SK-N-SH (cell line): ENCODE measurements around the gene GPRASP2. TPM values are rescaled to one million over a fixed set of nuclear protein-coding genes. Genes with fewer than 3 reads are reported as not detected.
A peak's percentile ranks its signal among the peaks of the same experiment; 100 is the strongest.

Experiments used
- CTCF ChIA-PET: fragments of 300-600, 350-600 bp; formaldehyde crosslinking; extraction: SDS; loops from one replicate; lab custom pipeline; 2021; lab: Yijun Ruan, JAX
- POLR2A ChIA-PET: fragments of 350-600 bp; sonication (Branson Sonifier 250); formaldehyde crosslinking; extraction: SDS; loops from one replicate; lab custom pipeline; 2020; ENCODE audit warnings: antibody characterized with exemption, inconsistent platforms; lab: Yijun Ruan, JAX
- DNase-seq: peaks from one replicate; pipeline ENCODE4 v3.0.0; 2012
- H2AFZ ChIP-seq: fragments of 200-600 bp; sonication (generic); 2 replicates; pipeline ENCODE4 v1.8.1; 2016; ENCODE audit warnings: antibody characterized with exemption, mild to moderate bottlenecking, low read depth
- H3F3A ChIP-seq: fragments of 200-600 bp; sonication (generic); replicated peaks from 2 replicates; pipeline ENCODE3; 2016; ENCODE audit warnings: antibody characterized with exemption, mild to moderate bottlenecking; ENCODE audit not compliant: insufficient read depth
- H3K27ac ChIP-seq, 2 experiments: fragments of 200-500 bp in 1 of 2; fragments of 200-600 bp in 1 of 2; sonication (Bioruptor generic) in 1 of 2; sonication (generic), shearing (Covaris generic) in 1 of 2; 2 replicates each; pipeline versions ENCODE4 v1.5.1 to v1.6.1; 2014 to 2016; ENCODE audit warnings: low read depth in 2 of 2, inconsistent platforms in 1 of 2, low read length in 1 of 2, mild to moderate bottlenecking in 1 of 2, mixed read lengths in 1 of 2
- H3K27me3 ChIP-seq: fragments of 200-600 bp; sonication (generic), shearing (Covaris generic); 2 replicates; pipeline ENCODE4 v1.6.1; 2016; ENCODE audit warnings: mixed run types; ENCODE audit not compliant: insufficient read depth
- H3K36me3 ChIP-seq, 2 experiments: fragments of 200-500 bp in 1 of 2; fragments of 200-600 bp in 1 of 2; sonication (Bioruptor generic) in 1 of 2; sonication (generic) in 1 of 2; replicated peaks in 1 of 2; 2 replicates each; pipeline versions ENCODE3 to v1.5.1; 2014 to 2016; ENCODE audit warnings: low read length in 1 of 2, mild to moderate bottlenecking in 1 of 2; ENCODE audit not compliant: insufficient read depth in 2 of 2, control insufficient read depth in 1 of 2
- H3K4me1 ChIP-seq, 2 experiments: fragments of 200-500 bp in 1 of 2; fragments of 200-600 bp in 1 of 2; sonication (Bioruptor generic) in 1 of 2; sonication (generic), shearing (Covaris generic) in 1 of 2; 2 replicates each; pipeline versions ENCODE4 v1.5.1 to v1.6.1; 2014 to 2016; ENCODE audit warnings: low read depth in 1 of 2, low read length in 1 of 2, mixed run types in 1 of 2; ENCODE audit not compliant: insufficient read depth in 2 of 2, control insufficient read depth in 1 of 2
- H3K4me2 ChIP-seq: fragments of 200-600 bp; sonication (generic), shearing (Covaris generic); 2 replicates; pipeline ENCODE4 v1.6.1; 2017; ENCODE audit warnings: mixed run types
- H3K4me3 ChIP-seq, 2 experiments: fragments of 200-500 bp in 1 of 2; fragments of 200-600 bp in 1 of 2; sonication (Bioruptor generic) in 1 of 2; sonication (generic), shearing (Covaris generic) in 1 of 2; 2 replicates each; pipeline versions ENCODE4 v1.5.1 to v1.8.1; 2014 to 2016; ENCODE audit warnings: low read depth in 2 of 2, inconsistent platforms in 1 of 2, low read length in 1 of 2, mild to moderate bottlenecking in 1 of 2, mixed read lengths in 1 of 2, moderate library complexity in 1 of 2
- H3K79me2 ChIP-seq: fragments of 200-600 bp; sonication (generic); 2 replicates; pipeline ENCODE4 v1.8.1; 2017; ENCODE audit warnings: mild to moderate bottlenecking; ENCODE audit not compliant: insufficient read depth
- H3K9ac ChIP-seq: fragments of 200-600 bp; sonication (generic); 2 replicates; pipeline ENCODE4 v1.6.1; 2017; ENCODE audit warnings: mixed run types
- H3K9me2 ChIP-seq: fragments of 200-600 bp; sonication (generic); 2 replicates; pipeline ENCODE4 v1.6.1; 2017; ENCODE audit warnings: mixed run types
- H3K9me3 ChIP-seq: fragments of 200-600 bp; sonication (generic); 2 replicates; pipeline ENCODE4 v1.6.1; 2017; ENCODE audit warnings: mixed run types, mild to moderate bottlenecking, moderate library complexity
- H4K20me1 ChIP-seq: fragments of 200-600 bp; sonication (generic); 2 replicates; pipeline ENCODE4 v1.6.1; 2017; ENCODE audit warnings: mild to moderate bottlenecking, mixed run types; ENCODE audit not compliant: insufficient read depth
- EP300 ChIP-seq, 2 experiments: IDR thresholded peaks; 2 replicates each; pipeline versions ENCODE4 v1.4.0 to v1.6.1; 2012; ENCODE audit warnings: borderline replicate concordance in 1 of 2, low read depth in 1 of 2, low read length in 1 of 2
- FOSL2 ChIP-seq: IDR thresholded peaks from 2 replicates; pipeline ENCODE4 v1.4.0; 2012; ENCODE audit warnings: low read depth, mild to moderate bottlenecking, moderate library complexity, borderline replicate concordance
- FOXM1 ChIP-seq: IDR thresholded peaks from 2 replicates; pipeline ENCODE4 v1.4.0; 2012; ENCODE audit warnings: low read depth, mild to moderate bottlenecking
- IRF3 ChIP-seq: fragments of 150-350 bp; IDR thresholded peaks from 2 replicates; pipeline ENCODE4 v1.6.1; 2016; ENCODE audit warnings: mild to moderate bottlenecking, low read depth, low read length
- NRF1 ChIP-seq: IDR thresholded peaks from 2 replicates; pipeline ENCODE4 v1.6.1; 2012; ENCODE audit warnings: low read depth, mild to moderate bottlenecking, low read length
- POLR2AphosphoS5 ChIP-seq: IDR thresholded peaks from 2 replicates; pipeline ENCODE4 v1.6.1; 2012; ENCODE audit warnings: low read depth, low read length
- RXRA ChIP-seq: IDR thresholded peaks from 2 replicates; pipeline ENCODE4 v1.4.0; 2012; ENCODE audit warnings: low read depth, mild to moderate bottlenecking, borderline replicate concordance
- SIN3A ChIP-seq: IDR thresholded peaks from 2 replicates; pipeline ENCODE4 v1.6.1; 2012; ENCODE audit warnings: low read depth, mild to moderate bottlenecking, low read length, moderate library complexity, borderline replicate concordance
- SMC3 ChIP-seq: IDR thresholded peaks from 2 replicates; pipeline ENCODE4 v1.6.1; 2012; ENCODE audit warnings: low read depth, low read length, improper control_type of control experiment
- TAF1 ChIP-seq: IDR thresholded peaks from 2 replicates; pipeline ENCODE4 v1.6.1; 2012; ENCODE audit warnings: low read depth, mild to moderate bottlenecking, low read length, moderate library complexity, borderline replicate concordance
- USF2 ChIP-seq: fragments of 150-350 bp; IDR thresholded peaks from 2 replicates; pipeline ENCODE4 v1.6.1; 2017; ENCODE audit warnings: antibody characterized with exemption, low read length, low read depth, borderline replicate concordance
- YY1 ChIP-seq: IDR thresholded peaks from 2 replicates; pipeline ENCODE4 v1.4.0; 2012; ENCODE audit warnings: low read depth, mild to moderate bottlenecking
- WGBS: methylation state at CpG from one replicate; pipeline ENCODE4 v1.1.6; 2017; ENCODE audit warnings: low lambda C conversion rate; 5-methylcytosine and 5-hydroxymethylcytosine counted together
- polyA plus RNA-seq, 3 experiments: library from polyadenylated mRNA; depleted of rRNA; stranded (reverse); fragments of >200 nt; gene quantifications; 2 replicates each; pipeline ENCODE4 v1.2.3, GENCODE V29; 2012
- TF ChIP-seq, protein P1 (sequence below): IDR thresholded peaks from 2 replicates; pipeline ENCODE4 v1.4.0; 2012; ENCODE audit warnings: low read depth, borderline replicate concordance
- TF ChIP-seq, protein P2 (sequence below): IDR thresholded peaks from 2 replicates; pipeline ENCODE4 v1.6.1; 2012; ENCODE audit warnings: mild to moderate bottlenecking, low read depth, low read length, moderate library complexity

The GPRASP2 gene
- polyA plus RNA-seq, 1 of the 3 experiments (the other 2 are of a cell fraction), result 12.3 TPM

GRCh38 chrX:102708900-102709299, 3.3 kb upstream of the GPRASP2 start (continued):
- TF ChIP-seq, protein P1, sequence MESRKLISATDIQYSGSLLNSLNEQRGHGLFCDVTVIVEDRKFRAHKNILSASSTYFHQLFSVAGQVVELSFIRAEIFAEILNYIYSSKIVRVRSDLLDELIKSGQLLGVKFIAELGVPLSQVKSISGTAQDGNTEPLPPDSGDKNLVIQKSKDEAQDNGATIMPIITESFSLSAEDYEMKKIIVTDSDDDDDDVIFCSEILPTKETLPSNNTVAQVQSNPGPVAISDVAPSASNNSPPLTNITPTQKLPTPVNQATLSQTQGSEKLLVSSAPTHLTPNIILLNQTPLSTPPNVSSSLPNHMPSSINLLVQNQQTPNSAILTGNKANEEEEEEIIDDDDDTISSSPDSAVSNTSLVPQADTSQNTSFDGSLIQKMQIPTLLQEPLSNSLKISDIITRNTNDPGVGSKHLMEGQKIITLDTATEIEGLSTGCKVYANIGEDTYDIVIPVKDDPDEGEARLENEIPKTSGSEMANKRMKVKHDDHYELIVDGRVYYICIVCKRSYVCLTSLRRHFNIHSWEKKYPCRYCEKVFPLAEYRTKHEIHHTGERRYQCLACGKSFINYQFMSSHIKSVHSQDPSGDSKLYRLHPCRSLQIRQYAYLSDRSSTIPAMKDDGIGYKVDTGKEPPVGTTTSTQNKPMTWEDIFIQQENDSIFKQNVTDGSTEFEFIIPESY, result no peak
- TF ChIP-seq RXRA, result no peak
- no peak for TF ChIP-seq SIN3A
- TF ChIP-seq IRF3, result no peak
- TF ChIP-seq FOSL2, result no peak
- no peak for TF ChIP-seq USF2
- TF ChIP-seq POLR2AphosphoS5, result no peak
- TF ChIP-seq TAF1, result no peak
- no peak for TF ChIP-seq SMC3
- TF ChIP-seq FOXM1, result no peak
- TF ChIP-seq YY1, result no peak
- TF ChIP-seq, all 33 proteins: peak for 0

GRCh38 chrX:102711872-102712215, 404 bp upstream of the GPRASP2 start:
- H3F3A ChIP-seq, result no peaks in the 10 kb centered on the region
- peaks cover 12% of the 10 kb centered on the region; the same call in 1 of the 2 replicates for H3K27me3 ChIP-seq
- DNase-seq, result no peak
- no peaks in the 10 kb centered on the region for H3K9me3 ChIP-seq
- peak overlapping the region; percentile 70 to 73 for H3K4me3 ChIP-seq
- peaks cover 0 to 3% of the 10 kb centered on the region in 2 experiments; a peak in 1 of 4 replicates for H3K4me1 ChIP-seq
- H3K9ac ChIP-seq, result peak overlapping the region; percentile 65; the same call in 1 of the 2 replicates
- H3K27ac ChIP-seq, result peak overlapping the region in 1 of 2 experiments; percentile 71; a peak in 2 of 4 replicates
- no peak overlapping the region for H2AFZ ChIP-seq
- no peaks in the 10 kb centered on the region for H3K9me2 ChIP-seq
- CTCF ChIA-PET, result no interaction called here
- peak overlapping the region; percentile 79 for H3K4me2 ChIP-seq
- whole genome bisulfite sequencing, result 50% methylated on average over 15 of the region's 19 CpGs
- POLR2A ChIA-PET, result no interaction called here
- H3K36me3 ChIP-seq, result no peaks in the 10 kb centered on the region
- H4K20me1 ChIP-seq, result no peaks in the 10 kb centered on the region
- H3K79me2 ChIP-seq, result 0 out of 2 replicates have a peak, but pooled peaks cover 3% of the 10 kb centered on the region
- TF ChIP-seq POLR2AphosphoS5, result no peak
- TF ChIP-seq NRF1, result no peak
- no peak for TF ChIP-seq USF2
- TF ChIP-seq, protein P2, sequence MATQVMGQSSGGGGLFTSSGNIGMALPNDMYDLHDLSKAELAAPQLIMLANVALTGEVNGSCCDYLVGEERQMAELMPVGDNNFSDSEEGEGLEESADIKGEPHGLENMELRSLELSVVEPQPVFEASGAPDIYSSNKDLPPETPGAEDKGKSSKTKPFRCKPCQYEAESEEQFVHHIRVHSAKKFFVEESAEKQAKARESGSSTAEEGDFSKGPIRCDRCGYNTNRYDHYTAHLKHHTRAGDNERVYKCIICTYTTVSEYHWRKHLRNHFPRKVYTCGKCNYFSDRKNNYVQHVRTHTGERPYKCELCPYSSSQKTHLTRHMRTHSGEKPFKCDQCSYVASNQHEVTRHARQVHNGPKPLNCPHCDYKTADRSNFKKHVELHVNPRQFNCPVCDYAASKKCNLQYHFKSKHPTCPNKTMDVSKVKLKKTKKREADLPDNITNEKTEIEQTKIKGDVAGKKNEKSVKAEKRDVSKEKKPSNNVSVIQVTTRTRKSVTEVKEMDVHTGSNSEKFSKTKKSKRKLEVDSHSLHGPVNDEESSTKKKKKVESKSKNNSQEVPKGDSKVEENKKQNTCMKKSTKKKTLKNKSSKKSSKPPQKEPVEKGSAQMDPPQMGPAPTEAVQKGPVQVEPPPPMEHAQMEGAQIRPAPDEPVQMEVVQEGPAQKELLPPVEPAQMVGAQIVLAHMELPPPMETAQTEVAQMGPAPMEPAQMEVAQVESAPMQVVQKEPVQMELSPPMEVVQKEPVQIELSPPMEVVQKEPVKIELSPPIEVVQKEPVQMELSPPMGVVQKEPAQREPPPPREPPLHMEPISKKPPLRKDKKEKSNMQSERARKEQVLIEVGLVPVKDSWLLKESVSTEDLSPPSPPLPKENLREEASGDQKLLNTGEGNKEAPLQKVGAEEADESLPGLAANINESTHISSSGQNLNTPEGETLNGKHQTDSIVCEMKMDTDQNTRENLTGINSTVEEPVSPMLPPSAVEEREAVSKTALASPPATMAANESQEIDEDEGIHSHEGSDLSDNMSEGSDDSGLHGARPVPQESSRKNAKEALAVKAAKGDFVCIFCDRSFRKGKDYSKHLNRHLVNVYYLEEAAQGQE, result no peak
- no peak for TF ChIP-seq EP300 (IDR thresholded peaks at IDR 0.05; ENCODE audit: borderline replicate concordance in 1 of 2, low read depth in 1 of 2, low read length in 1 of 2)
